H1 (cell line): ENCODE measurements around the gene DNAAF5. TPM values are rescaled to one million over a fixed set of nuclear protein-coding genes. Genes with fewer than 3 reads are reported as not detected.

ENCODE experiments used
- CTCF ChIA-PET: fragments of 300-600 bp; sonication (Branson Sonifier 250); formaldehyde crosslinking; loops from one replicate; lab custom pipeline; 2021; ENCODE audit not compliant: partially characterized antibody; lab: Charles Lee
- POLR2A ChIA-PET: fragments of 300-600 bp; sonication (Branson Sonifier 250); formaldehyde crosslinking; loops from one replicate; lab custom pipeline; 2021; ENCODE audit warnings: inconsistent platforms; ENCODE audit not compliant: partially characterized antibody; lab: Charles Lee
- DNase-seq, 2 experiments: peaks; one replicate each; pipeline versions ENCODE4 v3.0.0 to v3.0.0-alpha.2; 2010 to 2022; ENCODE audit warnings: low spot score in 2 of 2, low read depth in 1 of 2, mixed read lengths in 1 of 2
- FAIRE-seq: peaks from 2 replicates; lab custom pipeline; 2011; peaks lifted over from hg19 to GRCh38; lab: Jason Lieb, UNC
- H2AFZ ChIP-seq: 2 replicates; pipeline ENCODE4 v1.8.1; 2012; ENCODE audit warnings: low read length, inconsistent platforms
- H2AK5ac ChIP-seq: 2 replicates; pipeline ENCODE4 v1.6.1; 2013; ENCODE audit warnings: low read depth, low read length
- H2BK120ac ChIP-seq: replicated peaks from 2 replicates; pipeline ENCODE3; 2013; ENCODE audit warnings: low read depth, low read length, inconsistent platforms
- H2BK12ac ChIP-seq: 2 replicates; pipeline ENCODE4 v1.6.1; 2013; ENCODE audit warnings: low read depth, low read length
- H2BK15ac ChIP-seq: 2 replicates; pipeline ENCODE4 v1.6.1; 2013; ENCODE audit warnings: low read length
- H2BK20ac ChIP-seq: 2 replicates; pipeline ENCODE4 v1.6.1; 2013; ENCODE audit warnings: low read length
- H2BK5ac ChIP-seq: 2 replicates; pipeline ENCODE4 v1.6.1; 2013; ENCODE audit warnings: low read depth, low read length
- H3K14ac ChIP-seq: 2 replicates; pipeline ENCODE4 v1.6.1; 2013; ENCODE audit warnings: inconsistent platforms; ENCODE audit not compliant: insufficient read length
- H3K18ac ChIP-seq: 2 replicates; pipeline ENCODE4 v1.6.1; 2013; ENCODE audit warnings: low read length; ENCODE audit errors: extremely low read depth
- H3K23ac ChIP-seq: 2 replicates; pipeline ENCODE4 v1.6.1; 2013; ENCODE audit warnings: inconsistent platforms; ENCODE audit not compliant: insufficient read length
- H3K23me2 ChIP-seq: 2 replicates; pipeline ENCODE4 v1.6.1; 2013; ENCODE audit warnings: low read depth, low read length
- H3K27ac ChIP-seq: 2 replicates; pipeline ENCODE4 v1.6.1; 2011; ENCODE audit warnings: low read depth, low read length, inconsistent platforms
- H3K27me3 ChIP-seq, 4 experiments: replicated peaks in 1 of 4; 1 replicate in 1 of 4; 2 replicates in 3 of 4; pipeline versions ENCODE4 v1.6.1 to v1.8.1; 2011 to 2013; ENCODE audit warnings: low read length in 3 of 4, mild to moderate bottlenecking in 3 of 4, inconsistent platforms in 2 of 4, mixed read lengths in 2 of 4, moderate library complexity in 1 of 4; ENCODE audit not compliant: control insufficient read depth in 3 of 4, insufficient read depth in 3 of 4; ENCODE audit errors: extremely low read depth in 1 of 4
- H3K36me3 ChIP-seq, 4 experiments: 2 replicates each; pipeline versions ENCODE4 v1.6.1 to v1.8.1; 2011 to 2013; ENCODE audit warnings: mild to moderate bottlenecking in 4 of 4, low read length in 3 of 4, moderate library complexity in 2 of 4, control low read depth in 1 of 4, inconsistent platforms in 1 of 4; ENCODE audit not compliant: insufficient read depth in 4 of 4, control insufficient read depth in 2 of 4
- H3K4ac ChIP-seq: replicated peaks from 2 replicates; pipeline ENCODE3; 2013; ENCODE audit warnings: low read length, low read depth, mixed read lengths, inconsistent platforms; ENCODE audit not compliant: insufficient read length
- H3K4me1 ChIP-seq, 4 experiments: replicated peaks in 1 of 4; 1 replicate in 1 of 4; 2 replicates in 3 of 4; pipeline versions ENCODE4 v1.6.1 to v1.8.1; 2011 to 2013; ENCODE audit warnings: low read length in 3 of 4, inconsistent platforms in 2 of 4, mixed read lengths in 1 of 4; ENCODE audit not compliant: insufficient read depth in 4 of 4, control insufficient read depth in 3 of 4
- H3K4me2 ChIP-seq, 2 experiments: 2 replicates each; pipeline versions ENCODE4 v1.6.1 to v1.8.1; 2011 to 2013; ENCODE audit warnings: low read depth in 2 of 2, low read length in 2 of 2, control low read depth in 1 of 2, inconsistent platforms in 1 of 2, mild to moderate bottlenecking in 1 of 2; ENCODE audit not compliant: insufficient read depth in 1 of 2
- H3K4me3 ChIP-seq, 4 experiments: fragments of 200-600, 300-600 bp in 1 of 4; sonication (generic), shearing (Covaris generic), sonication (Bioruptor Twin) in 1 of 4; 2 replicates each; pipeline versions ENCODE4 v1.5.1 to v1.8.1; 2011 to 2016; ENCODE audit warnings: low read length in 4 of 4, low read depth in 3 of 4, control low read depth in 2 of 4, inconsistent platforms in 2 of 4, mild to moderate bottlenecking in 2 of 4, mixed read lengths in 1 of 4, moderate library complexity in 1 of 4; ENCODE audit not compliant: insufficient read depth in 2 of 4; ENCODE audit errors: extremely low read depth in 1 of 4
- H3K56ac ChIP-seq: replicated peaks from 2 replicates; pipeline ENCODE3; 2013; ENCODE audit warnings: low read depth, mild to moderate bottlenecking, mixed read lengths, low read length, inconsistent platforms; ENCODE audit not compliant: insufficient read length
- H3K79me1 ChIP-seq: 2 replicates; pipeline ENCODE4 v1.6.1; 2013; ENCODE audit warnings: low read depth, low read length, control low read depth
- H3K79me2 ChIP-seq, 2 experiments: 2 replicates each; pipeline versions ENCODE4 v1.6.1 to v1.8.1; 2012 to 2013; ENCODE audit warnings: low read length in 2 of 2, mild to moderate bottlenecking in 2 of 2, inconsistent platforms in 1 of 2; ENCODE audit not compliant: insufficient read depth in 2 of 2, control insufficient read depth in 1 of 2
- H3K9ac ChIP-seq, 4 experiments: replicated peaks in 1 of 4; 1 replicate in 1 of 4; 2 replicates in 3 of 4; pipeline versions ENCODE4 v1.6.1 to v1.8.1; 2011 to 2013; ENCODE audit warnings: low read depth in 3 of 4, low read length in 3 of 4, control low read depth in 2 of 4, mild to moderate bottlenecking in 2 of 4, moderate library complexity in 2 of 4, inconsistent platforms in 1 of 4; ENCODE audit errors: extremely low read depth in 1 of 4
- H3K9me3 ChIP-seq, 2 experiments: 2 replicates each; pipeline versions ENCODE4 v1.6.1 to v1.8.1; 2012 to 2013; ENCODE audit warnings: mild to moderate bottlenecking in 2 of 2, moderate library complexity in 2 of 2, control low read depth in 1 of 2, inconsistent platforms in 1 of 2, low read depth in 1 of 2, low read length in 1 of 2, mixed read lengths in 1 of 2; ENCODE audit not compliant: insufficient read depth in 2 of 2
- H4K20me1 ChIP-seq, 2 experiments: replicated peaks in 1 of 2; 2 replicates each; pipeline versions ENCODE3 to v1.8.1; 2011 to 2013; ENCODE audit warnings: inconsistent platforms in 2 of 2, low read length in 2 of 2, mild to moderate bottlenecking in 1 of 2; ENCODE audit not compliant: insufficient read depth in 2 of 2, control insufficient read depth in 1 of 2
- H4K5ac ChIP-seq: 2 replicates; pipeline ENCODE4 v1.6.1; 2013; ENCODE audit warnings: low read length, low read depth, mixed read lengths, inconsistent platforms; ENCODE audit not compliant: insufficient read length
- H4K8ac ChIP-seq: 2 replicates; pipeline ENCODE4 v1.8.0; 2013; ENCODE audit warnings: mild to moderate bottlenecking, moderate library complexity, low read length, inconsistent platforms; ENCODE audit not compliant: insufficient read depth; ENCODE audit errors: extremely low read depth
- H4K91ac ChIP-seq: replicated peaks from 2 replicates; pipeline ENCODE3; 2013; ENCODE audit warnings: low read length, mixed read lengths, inconsistent platforms; ENCODE audit not compliant: insufficient read length
- POLR2A ChIP-seq, 2 experiments: IDR thresholded peaks; 1 replicate in 1 of 2; 2 replicates in 1 of 2; pipeline ENCODE4 v1.6.1; 2011; ENCODE audit warnings: low read depth in 2 of 2, low read length in 2 of 2, mild to moderate bottlenecking in 2 of 2; ENCODE audit errors: control extremely low read depth in 1 of 2
- SIN3A ChIP-seq, 2 experiments: IDR thresholded peaks in 1 of 2; conservative IDR thresholded peaks in 1 of 2; 2 replicates each; pipeline ENCODE4 v1.6.1; 2011 to 2012; ENCODE audit warnings: low read length in 2 of 2, improper control_type of control experiment in 1 of 2, low read depth in 1 of 2, mild to moderate bottlenecking in 1 of 2
- SIRT6 ChIP-seq: IDR thresholded peaks from one replicate; pipeline ENCODE4 v1.7.1; 2012; ENCODE audit warnings: low read length, inconsistent platforms
- SP1 ChIP-seq: IDR thresholded peaks from 2 replicates; pipeline ENCODE4 v1.6.1; 2011; ENCODE audit warnings: low read depth, low read length
- SRF ChIP-seq: IDR thresholded peaks from 2 replicates; pipeline ENCODE4 v1.6.1; 2011; ENCODE audit warnings: mild to moderate bottlenecking, low read depth, low read length, moderate library complexity
- TAF7 ChIP-seq: optimal IDR thresholded peaks from 2 replicates; pipeline ENCODE3; 2011; ENCODE audit warnings: low read depth, mild to moderate bottlenecking, inconsistent platforms, low read length, moderate library complexity, borderline replicate concordance
- TCF12 ChIP-seq: IDR thresholded peaks from 2 replicates; pipeline ENCODE4 v1.6.1; 2011; ENCODE audit warnings: low read depth, mild to moderate bottlenecking, low read length
- ZNF274 ChIP-seq: IDR thresholded peaks from 2 replicates; pipeline ENCODE4 v1.7.0; 2012; ENCODE audit warnings: low read length, borderline replicate concordance; ENCODE audit errors: extremely low read depth
- WGBS, 2 experiments: shearing (Covaris generic) in 1 of 2; methylation state at CpG; one replicate each; pipeline versions ENCODE4 v1.1.6 to v1.1.7; 2013 to 2015; ENCODE audit warnings: low lambda C conversion rate in 2 of 2, mixed read lengths in 2 of 2, inconsistent platforms in 1 of 2, low coverage in 1 of 2, missing lambda C conversion rate in 1 of 2; ENCODE audit not compliant: insufficient replicate concordance in 2 of 2, insufficient coverage in 1 of 2, insufficient read length in 1 of 2; ENCODE audit errors: extremely low coverage in 1 of 2, missing lambda C conversion rate in 1 of 2; 5-methylcytosine and 5-hydroxymethylcytosine counted together
- polyA plus RNA-seq, 7 experiments: library from polyadenylated mRNA; depleted of rRNA in 3 of 7; stranded (reverse) in 5 of 7; unstranded in 2 of 7; fragments of >200 nt in 5 of 7; fragments of 200-250 nt in 2 of 7; gene quantifications; 1 replicate in 5 of 7; 2 replicates in 1 of 7; 4 replicates in 1 of 7; pipeline versions ENCODE4 v1.2.1 to v1.2.3, GENCODE V29; 2011 to 2013; ENCODE audit warnings: missing spikeins in 2 of 7, mixed read lengths in 2 of 7
- total RNA-seq: library from RNA; stranded (reverse); fragmentation: NEBNext Ultra II Directional; extraction: Animal tissue kit (Norgen Biotek cat#: 25700); gene quantifications from 2 replicates; pipeline ENCODE4 v1.2.1, GENCODE V29; 2021
- TF ChIP-seq, protein P1 (sequence below): IDR thresholded peaks from 2 replicates; pipeline ENCODE4 v1.6.1; 2012; ENCODE audit warnings: inconsistent platforms
- TF ChIP-seq, protein P2 (sequence below): IDR thresholded peaks from 2 replicates; pipeline ENCODE4 v1.6.1; 2011; ENCODE audit warnings: low read depth, mild to moderate bottlenecking, low read length; ENCODE audit not compliant: insufficient read depth

DNAAF5 gene
- total and polyA plus RNA-seq, 2 of the 8 experiments (the other 6 are each of a cell fraction or from before 2014, with no cell fraction given) = 55.1 to 95.9 TPM

DNA sequence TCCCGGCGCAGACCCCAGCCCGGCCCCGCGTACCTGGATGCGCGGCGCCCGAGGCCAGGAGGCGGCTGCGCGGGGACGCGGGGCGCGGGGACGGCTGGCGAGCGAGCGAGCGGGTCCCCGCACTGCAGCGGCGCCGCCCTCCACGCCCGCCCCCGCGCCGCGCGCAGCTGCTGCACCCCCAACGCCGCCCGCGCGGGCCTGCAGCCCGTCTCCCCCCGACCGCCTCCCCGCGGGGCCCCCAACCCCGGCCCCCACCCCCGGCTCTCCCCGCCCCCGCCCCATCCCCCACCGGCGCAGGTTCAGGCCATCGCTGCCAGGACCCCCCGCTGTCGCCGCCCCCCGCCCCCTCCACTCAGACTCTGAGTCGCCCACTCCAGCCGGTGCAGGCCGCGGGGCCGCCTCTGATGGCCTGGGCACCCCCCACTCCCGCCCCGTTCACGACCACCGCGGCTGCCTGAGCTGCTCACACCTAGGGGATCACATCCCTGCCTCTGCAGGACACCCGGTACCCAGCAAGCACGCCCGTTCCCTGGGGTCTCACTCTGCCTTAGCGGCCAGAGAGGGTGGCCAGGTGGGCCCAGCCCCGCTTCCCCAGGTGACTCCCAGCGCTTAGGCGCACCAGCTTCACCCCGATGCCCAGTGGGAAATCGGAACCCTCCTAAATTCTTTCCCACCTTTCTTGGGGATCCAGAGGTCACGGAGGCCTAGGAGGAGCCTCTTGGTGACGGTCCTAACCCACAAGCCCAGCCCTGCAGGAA lies 13.9 kb upstream of the DNAAF5 start:
- no peak for FAIRE-seq

More for the DNA sequence above, 13.9 kb upstream of the DNAAF5 start:
- Histone ChIP-seq H3K56ac (no peak overlapping the region), H4K8ac (peak overlapping the region; percentile 65), H2BK120ac (no peak overlapping the region), H3K79me1 (peaks cover 5% of the 10 kb centered on the region), H3K18ac (peak overlapping the region; percentile 78), H3K14ac (no peak overlapping the region), H4K20me1 (peaks cover 0 to 10% of the 10 kb centered on the region in 2 experiments), H3K4me3 (peak overlapping the region; percentile 17 to 61 (median 36); a peak in 6 of 8 replicates), H3K4ac (peak overlapping the region; percentile 53), H3K23ac (no peak overlapping the region), H2AK5ac (no peak overlapping the region), H3K4me2 (peak overlapping the region; percentile 51 to 65), H2BK12ac (peak overlapping the region; percentile 27; the same call in 1 of the 2 replicates), H3K27ac (no peak overlapping the region), H3K9ac (no peak overlapping the region; a peak in 1 of 7 replicates), H4K5ac (no peak overlapping the region), H3K36me3 (peaks cover 0 to 3% (median 1%) of the 10 kb centered on the region in 4 experiments; a peak in 3 of 8 replicates), H3K9me3 (no peaks in the 10 kb centered on the region), H3K27me3 (no peaks in the 10 kb centered on the region), H4K91ac (no peak overlapping the region), H2BK5ac (no peak overlapping the region), H3K23me2 (no peaks in the 10 kb centered on the region), H2BK20ac (no peak overlapping the region), H2BK15ac (no peak overlapping the region), H3K4me1 (peaks cover 0 to 7% (median 4%) of the 10 kb centered on the region in 4 experiments; a peak in 5 of 7 replicates), H3K79me2 (peaks cover 0 to 23% of the 10 kb centered on the region in 2 experiments; a peak in 2 of 4 replicates), H2AFZ (no peak overlapping the region)
- CTCF ChIA-PET = no interaction called here
- DNase-seq = peak in 1 of 2 experiments; percentile 67
- TF ChIP-seq, protein P1, sequence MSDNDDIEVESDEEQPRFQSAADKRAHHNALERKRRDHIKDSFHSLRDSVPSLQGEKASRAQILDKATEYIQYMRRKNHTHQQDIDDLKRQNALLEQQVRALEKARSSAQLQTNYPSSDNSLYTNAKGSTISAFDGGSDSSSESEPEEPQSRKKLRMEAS = no peak
- TF ChIP-seq, protein P2, sequence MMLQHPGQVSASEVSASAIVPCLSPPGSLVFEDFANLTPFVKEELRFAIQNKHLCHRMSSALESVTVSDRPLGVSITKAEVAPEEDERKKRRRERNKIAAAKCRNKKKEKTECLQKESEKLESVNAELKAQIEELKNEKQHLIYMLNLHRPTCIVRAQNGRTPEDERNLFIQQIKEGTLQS = no peak
- no peak for TF ChIP-seq SRF
- TF ChIP-seq SIRT6 = no peak
- TF ChIP-seq SP1 = no peak
- TF ChIP-seq TAF7 = no peak
- no peak for TF ChIP-seq TCF12
- TF ChIP-seq SIN3A (conservative IDR thresholded peaks at IDR 0.05 in 1 of 2, IDR thresholded peaks at IDR 0.05 in 1 of 2; ENCODE audit: low read depth in 1 of 2, low read length in 2 of 2) = no peak
- no peak for TF ChIP-seq POLR2A (IDR thresholded peaks at IDR 0.05; ENCODE audit: control extremely low read depth in 1 of 2, low read depth in 2 of 2, low read length in 2 of 2)
- no peak for TF ChIP-seq ZNF274
- 32% methylated on average over 16 of the region's 74 CpGs; no CpG with 5 or more reads in 1 of the 2 experiments for WGBS, 2 experiments
- POLR2A ChIA-PET = interaction anchor here (0.6 to 1.0 kb wide), 3 partner anchors 15 to 196 kb away, joined by 3 to 4 read pairs (median 3); no protein-coding TSS in a partner anchor
